ENCODE measurements around the gene CDKN2B.

CDKN2B gene

GRCh38 chr9:21988056-21988990 lies 20.8 kb downstream of the CDKN2B start:
- H3K36me3 ChIP-seq (ENCODE audit: low read depth): peaks cover 63% of the 10 kb centered on the region
- ATAC-seq (ENCODE audit: low read depth) (peak; percentile 50), DNase-seq (ENCODE audit: low spot score) (no peak)
- H3K4me1 ChIP-seq (ENCODE audit: insufficient read depth, poor library complexity, severe bottlenecking): peaks cover 41% of the 10 kb centered on the region
- no peaks in the 10 kb centered on the region for H3K9me3 ChIP-seq (ENCODE audit: severe bottlenecking)
- peak overlapping the region; percentile 89 for H3K27ac ChIP-seq (ENCODE audit: poor library complexity, severe bottlenecking)
- no peak for TF ChIP-seq CTCF (IDR thresholded peaks at IDR 0.05; ENCODE audit: poor library complexity, severe bottlenecking)
- no peaks in the 10 kb centered on the region for H3K27me3 ChIP-seq (ENCODE audit: insufficient read depth, poor library complexity, severe bottlenecking)
- H3K4me3 ChIP-seq (ENCODE audit: severe bottlenecking): peak overlapping the region; percentile 21

GRCh38 chr9:21985964-21986667 lies 23.0 kb downstream of the CDKN2B start:
- no peak for TF ChIP-seq CTCF (IDR thresholded peaks at IDR 0.05; ENCODE audit: poor library complexity, severe bottlenecking)
- Histone ChIP-seq H3K36me3 (ENCODE audit: low read depth) (peaks cover 51% of the 10 kb centered on the region), H3K9me3 (ENCODE audit: severe bottlenecking) (no peaks in the 10 kb centered on the region), H3K4me1 (ENCODE audit: insufficient read depth, poor library complexity, severe bottlenecking) (peaks cover 53% of the 10 kb centered on the region), H3K27me3 (ENCODE audit: insufficient read depth, poor library complexity, severe bottlenecking) (no peaks in the 10 kb centered on the region), H3K4me3 (ENCODE audit: severe bottlenecking) (no peak overlapping the region), H3K27ac (ENCODE audit: poor library complexity, severe bottlenecking) (peak overlapping the region; percentile 89)
- DNase-seq (ENCODE audit: low spot score) (no peak), ATAC-seq (ENCODE audit: low read depth) (no peak)

- TF ChIP-seq CTCF (IDR thresholded peaks at IDR 0.05; ENCODE audit: poor library complexity, severe bottlenecking): no peak
- Histone ChIP-seq H3K9me3 (ENCODE audit: severe bottlenecking) (no peaks in the 10 kb centered on the region), H3K27me3 (ENCODE audit: insufficient read depth, poor library complexity, severe bottlenecking) (no peaks in the 10 kb centered on the region), H3K4me3 (ENCODE audit: severe bottlenecking) (no peak overlapping the region), H3K4me1 (ENCODE audit: insufficient read depth, poor library complexity, severe bottlenecking) (peaks cover 40% of the 10 kb centered on the region), H3K27ac (ENCODE audit: poor library complexity, severe bottlenecking) (no peak overlapping the region), H3K36me3 (ENCODE audit: low read depth) (peaks cover 48% of the 10 kb centered on the region)
- DNase-seq (ENCODE audit: low spot score): no peak
- ATAC-seq (ENCODE audit: low read depth): no peak
Measured at GRCh38 chr9:21984101-21984500, 25.0 kb downstream of the CDKN2B start.

- TF ChIP-seq CTCF (IDR thresholded peaks at IDR 0.05; ENCODE audit: poor library complexity, severe bottlenecking): no peak
- Histone ChIP-seq H3K9me3 (ENCODE audit: severe bottlenecking) (no peaks in the 10 kb centered on the region), H3K27ac (ENCODE audit: poor library complexity, severe bottlenecking) (no peak overlapping the region), H3K4me1 (ENCODE audit: insufficient read depth, poor library complexity, severe bottlenecking) (peaks cover 35% of the 10 kb centered on the region), H3K27me3 (ENCODE audit: insufficient read depth, poor library complexity, severe bottlenecking) (no peaks in the 10 kb centered on the region), H3K4me3 (ENCODE audit: severe bottlenecking) (no peak overlapping the region), H3K36me3 (ENCODE audit: low read depth) (peaks cover 47% of the 10 kb centered on the region)
- ATAC-seq (ENCODE audit: low read depth) (no peak), DNase-seq (ENCODE audit: low spot score) (no peak)
Measured at GRCh38 chr9:21983561-21983935, 25.6 kb downstream of the CDKN2B start.
